ENCODE measurements around the gene CDHR3. TPM values are rescaled to one million over a fixed set of nuclear protein-coding genes. Genes with fewer than 3 reads are reported as not detected.

Gene CDHR3
- total and polyA plus RNA-seq, 2 of the 8 experiments (the other 6 are each of a cell fraction or from before 2014, with no cell fraction given) = 6.4 to 6.8 TPM

DNA sequence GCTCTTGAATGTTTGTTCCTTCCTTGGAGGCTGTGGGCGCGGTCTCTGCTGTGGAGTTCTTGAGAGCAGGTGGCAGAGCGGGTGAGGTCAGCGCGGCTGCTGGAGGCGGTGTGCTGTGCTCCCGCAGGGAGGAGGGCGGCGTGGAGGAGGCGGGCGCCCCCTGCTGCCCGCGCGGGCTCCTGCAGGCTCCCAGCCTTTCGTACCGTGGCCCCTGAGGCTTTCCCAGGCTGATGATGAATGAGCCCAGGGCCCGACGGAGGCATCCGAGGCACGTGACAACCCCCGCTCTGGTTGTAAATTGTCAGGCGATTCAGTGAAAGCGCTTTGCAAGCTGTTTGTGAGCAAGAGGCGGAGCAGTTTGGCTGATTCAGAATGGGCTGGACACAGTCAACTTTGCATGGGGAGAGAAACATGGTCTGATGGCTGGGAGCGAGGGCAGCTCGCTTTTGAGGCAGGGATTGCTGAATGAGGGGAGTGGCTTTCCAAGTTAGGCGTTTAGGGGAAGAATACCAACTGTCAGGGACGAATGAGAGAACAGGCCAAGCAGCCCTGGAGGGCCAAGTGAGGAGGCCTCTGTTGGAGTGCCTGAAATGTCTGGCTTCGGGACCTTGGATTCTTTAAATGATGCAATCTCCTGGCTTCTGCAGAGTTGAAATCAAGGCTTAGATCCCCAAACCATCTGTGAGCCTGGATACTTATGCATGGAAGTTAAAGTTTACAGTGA, 46.6 kb downstream of the CDHR3 start (continued):
- TF ChIP-seq SIN3A (conservative IDR thresholded peaks at IDR 0.05 in 1 of 2, IDR thresholded peaks at IDR 0.05 in 1 of 2; ENCODE audit: low read depth in 1 of 2, low read length in 2 of 2) (peak; percentile 78 to 87; a peak in 3 of 4 replicates), EP300 (IDR thresholded peaks at IDR 0.05; ENCODE audit: borderline replicate concordance in 1 of 2, low read depth in 2 of 2, low read length in 2 of 2) (peak in 1 of 2 experiments; percentile 82; a peak in 1 of 3 replicates), TAF7 (optimal IDR thresholded peaks at IDR 0.05; ENCODE audit: borderline replicate concordance, low read depth, low read length) (peak; percentile 77), ASH2L (IDR thresholded peaks at IDR 0.05; ENCODE audit: low read length) (peak; percentile 77), SAP30 (IDR thresholded peaks at IDR 0.05; ENCODE audit: insufficient read depth, insufficient replicate concordance, low read length) (peak; percentile 56), KDM5A (IDR thresholded peaks at IDR 0.05; ENCODE audit: low read length) (no peak), CTBP2 (IDR thresholded peaks at IDR 0.05; ENCODE audit: borderline replicate concordance, insufficient read depth, insufficient read length, low read length) (no peak), RBBP5 (IDR thresholded peaks at IDR 0.05; ENCODE audit: borderline replicate concordance, low read depth, low read length) (no peak)
